ENCODE measurements around the gene TNFRSF1B.

TNFRSF1B gene

GRCh38 chr1:12176298-12177118 is 9.7 kb downstream of the TNFRSF1B start:
- no peak for DNase-seq

GRCh38 chr1:12177156-12177998 is 10.6 kb downstream of the TNFRSF1B start:
- no peak for DNase-seq

GRCh38 chr1:12177999-12178441 is 11.2 kb downstream of the TNFRSF1B start:
- no peak for DNase-seq

GRCh38 chr1:12178511-12178910 is 11.7 kb downstream of the TNFRSF1B start:
- no peak for DNase-seq

DNA sequence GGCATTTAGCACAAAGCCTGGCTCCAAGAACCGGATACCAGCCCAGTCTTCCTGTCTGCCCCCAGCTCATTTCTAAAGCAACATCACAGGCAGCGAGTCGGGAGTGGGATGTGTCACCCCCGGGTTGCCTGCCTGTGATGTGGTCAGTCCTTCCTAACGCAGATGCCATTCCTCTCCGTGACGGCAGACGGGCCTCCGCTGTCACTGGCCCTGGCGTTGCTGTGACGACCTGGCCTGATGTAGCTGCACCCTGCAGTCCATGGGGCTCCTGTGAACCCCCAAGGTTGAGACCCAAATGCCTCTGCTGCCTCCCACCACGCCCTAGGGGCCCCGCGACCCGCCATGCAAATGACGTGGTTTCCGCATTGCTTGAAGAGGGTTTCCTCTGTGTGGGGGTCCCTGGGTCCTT is 12.3 kb downstream of the TNFRSF1B start:
- no peak for DNase-seq

DNA sequence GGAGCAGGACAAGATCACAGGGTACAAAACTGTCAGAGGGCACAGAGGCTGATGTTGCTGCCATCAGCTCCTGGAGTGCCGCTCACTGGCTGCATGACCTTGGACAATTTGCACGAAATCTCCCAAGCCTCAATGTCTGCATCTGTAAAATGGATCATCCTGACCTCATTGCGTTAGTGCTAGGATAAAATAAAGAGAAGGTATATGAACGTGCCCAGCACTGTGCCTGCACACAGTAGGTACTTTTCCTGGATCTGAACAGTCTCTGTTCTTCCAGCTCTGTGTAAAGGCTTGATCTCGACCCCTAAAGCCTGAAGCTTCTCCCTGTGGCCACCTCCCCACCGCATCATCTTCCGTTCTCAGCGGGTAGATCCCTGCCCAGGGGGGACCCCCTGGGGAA is 12.9 kb downstream of the TNFRSF1B start:
- no peak for DNase-seq

- no peak for DNase-seq
These were observed 13.5 kb downstream of the TNFRSF1B start for GRCh38 chr1:12180315-12180714.

- DNase-seq = no peak
These were observed 14.1 kb downstream of the TNFRSF1B start for GRCh38 chr1:12180903-12181302.

GRCh38 chr1:12181568-12181967 is 14.8 kb downstream of the TNFRSF1B start:
- DNase-seq = no peak

- no peak for DNase-seq
These were observed 15.7 kb downstream of the TNFRSF1B start for GRCh38 chr1:12182410-12182984.

DNA sequence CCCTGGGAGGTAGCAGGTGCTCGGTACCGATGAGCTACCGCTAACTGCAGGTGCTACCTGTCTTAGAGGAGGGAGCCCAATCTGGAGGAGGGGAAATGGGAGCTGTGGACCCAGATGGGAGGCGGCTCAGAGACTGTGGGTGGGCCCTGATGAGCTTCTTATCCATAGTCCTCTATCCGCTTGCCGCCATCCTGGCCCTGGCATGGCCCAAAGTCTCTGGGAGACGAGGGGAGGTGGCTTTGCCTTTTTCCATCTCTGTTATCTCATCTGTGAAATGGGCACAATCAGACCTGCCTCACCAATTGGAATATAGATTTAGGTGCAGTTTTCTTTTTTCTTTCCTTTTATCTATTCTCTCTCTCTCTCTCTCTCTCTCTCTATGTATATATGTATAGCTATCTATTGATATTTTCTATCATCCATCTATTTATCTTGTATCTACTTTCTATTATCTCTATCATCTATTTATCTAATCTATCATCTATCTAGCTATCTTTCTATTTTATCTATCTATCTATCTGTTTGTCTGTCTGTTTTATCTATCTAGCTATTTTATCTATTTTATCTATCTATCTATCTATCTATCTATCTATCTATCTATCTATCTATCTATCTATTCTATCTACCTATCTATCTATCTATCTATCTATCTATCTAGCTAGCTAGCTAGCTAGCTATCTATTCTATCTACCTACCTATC is 16.5 kb downstream of the TNFRSF1B start:
- DNase-seq = no peak

GRCh38 chr1:12184008-12184681 is 17.4 kb downstream of the TNFRSF1B start:
- DNase-seq = no peak

DNA sequence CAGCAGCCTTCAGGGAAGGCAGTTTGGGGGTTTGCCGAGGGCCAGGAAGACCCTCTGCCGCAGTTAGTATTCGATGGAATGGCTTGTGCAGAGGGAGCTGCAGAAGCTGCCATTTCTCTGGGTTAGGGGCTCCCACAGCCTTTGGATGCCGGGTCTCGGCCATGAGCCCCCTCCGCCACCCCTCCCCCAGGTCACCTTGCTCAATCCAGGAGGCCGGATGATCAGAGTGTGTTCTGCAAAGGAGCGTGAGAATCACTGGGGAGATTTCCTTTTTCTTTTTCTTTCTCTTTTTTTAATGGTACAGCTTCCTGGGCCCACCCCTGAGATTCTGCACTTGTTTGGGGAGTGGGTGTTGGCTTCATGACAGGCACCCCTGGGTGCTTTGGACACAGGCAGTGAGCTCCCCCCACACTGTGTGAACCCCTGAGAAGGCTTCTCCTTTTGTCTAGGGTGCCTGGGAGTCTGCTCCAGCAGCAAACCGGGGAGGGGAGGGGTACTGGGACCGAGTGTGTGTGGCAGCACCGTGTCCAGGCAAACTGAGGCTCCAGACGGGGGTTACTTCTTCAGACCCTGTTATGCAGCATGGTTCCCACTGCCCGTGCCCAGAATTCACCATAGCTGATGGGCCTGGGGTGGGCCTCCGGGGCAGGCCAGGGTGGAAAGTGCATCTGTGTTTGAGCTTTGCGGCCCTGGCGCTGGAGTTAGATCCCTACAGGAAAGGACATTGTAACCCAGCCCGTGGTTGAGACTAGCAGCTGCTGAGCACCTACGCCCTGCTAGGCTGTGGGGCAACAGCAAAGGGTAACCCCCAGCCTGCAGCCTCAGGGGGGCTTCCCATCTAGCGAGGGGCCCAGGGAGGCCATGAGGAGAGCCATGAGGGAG is 18.5 kb downstream of the TNFRSF1B start:
- no peak for DNase-seq

GRCh38 chr1:12185918-12186678 is 19.3 kb downstream of the TNFRSF1B start:
- no peak for DNase-seq

- DNase-seq = no peak
These were observed 19.8 kb downstream of the TNFRSF1B start for GRCh38 chr1:12186679-12186985.

DNA sequence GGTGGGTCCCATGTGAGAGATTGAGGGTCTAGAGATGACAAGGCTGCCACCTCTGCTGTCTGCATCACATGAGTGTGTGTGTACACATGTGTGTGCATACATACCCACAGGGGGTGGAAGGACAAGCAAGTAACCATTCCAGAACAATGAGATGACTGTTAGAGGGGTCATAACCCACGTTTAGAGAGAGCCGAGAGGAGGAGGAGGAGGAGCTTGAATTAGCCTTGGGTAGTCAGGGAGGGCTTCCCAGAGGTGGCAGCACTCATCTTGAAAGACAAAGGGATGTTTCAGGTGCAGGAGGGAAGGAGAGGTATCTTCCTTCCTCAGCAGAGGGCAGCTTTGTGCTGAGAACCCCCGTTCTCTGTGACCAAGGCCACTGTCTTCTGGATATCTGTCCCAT is 21.3 kb downstream of the TNFRSF1B start:
- DNase-seq = no peak

DNA sequence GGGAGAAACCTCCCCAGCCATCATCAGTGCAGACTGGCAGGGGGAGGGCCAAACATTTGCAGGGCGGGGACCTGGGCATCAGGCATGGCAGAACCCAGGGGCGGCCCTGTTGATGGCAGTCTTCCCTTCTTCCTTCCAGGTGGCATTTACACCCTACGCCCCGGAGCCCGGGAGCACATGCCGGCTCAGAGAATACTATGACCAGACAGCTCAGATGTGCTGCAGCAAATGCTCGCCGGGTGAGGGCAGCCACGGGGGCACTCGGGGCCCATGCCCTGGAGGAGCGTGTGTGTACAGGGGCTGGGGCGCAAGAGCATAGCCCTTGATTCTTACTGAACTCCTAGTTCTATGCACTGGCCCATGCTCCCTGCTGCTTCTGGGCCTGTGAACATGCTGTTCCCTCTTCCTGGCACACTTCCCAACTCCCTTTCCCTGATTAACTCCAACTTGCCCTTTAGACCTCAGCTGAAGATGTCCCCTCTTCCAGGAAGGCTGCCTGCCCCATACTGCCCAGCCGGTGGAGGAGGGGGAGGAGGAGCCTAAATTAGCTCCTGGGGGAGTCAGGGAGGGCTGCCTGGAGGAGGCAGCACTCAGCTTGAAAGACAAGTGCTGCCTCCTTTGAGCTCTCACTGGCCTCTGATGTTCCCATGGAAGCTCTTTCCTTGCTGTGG is 22.0 kb downstream of the TNFRSF1B start:
- no peak for DNase-seq

DNA sequence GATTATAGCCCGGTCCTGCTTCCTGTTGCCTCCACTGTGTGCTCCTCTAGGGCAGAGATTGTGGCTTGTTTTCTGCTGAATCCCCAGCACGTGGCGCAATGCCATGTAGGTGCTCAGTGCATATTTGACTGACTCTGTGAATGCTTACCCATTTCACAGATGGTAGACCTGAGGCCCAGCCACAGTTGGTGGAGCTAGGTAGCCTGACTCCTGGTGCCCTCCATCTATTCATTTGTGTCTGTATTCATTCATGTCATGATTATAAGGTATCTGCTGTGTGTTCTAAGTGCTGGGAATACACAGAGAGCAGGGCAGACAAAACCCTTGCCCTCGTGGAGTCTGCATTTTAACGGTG is 22.5 kb downstream of the TNFRSF1B start:
- no peak for DNase-seq

- DNase-seq = no peak
These were observed 24.6 kb downstream of the TNFRSF1B start for GRCh38 chr1:12191242-12192032.

Data from NCI-H1694 (cell line).